Measurements from ENCODE around the gene INVS. TPM values are rescaled to one million over a fixed set of nuclear protein-coding genes. Genes with fewer than 3 reads are reported as not detected.

The INVS gene
- polyA plus RNA-seq, 3 donors, result 2.9 to 6.7 (median 4.2) TPM

DNA sequence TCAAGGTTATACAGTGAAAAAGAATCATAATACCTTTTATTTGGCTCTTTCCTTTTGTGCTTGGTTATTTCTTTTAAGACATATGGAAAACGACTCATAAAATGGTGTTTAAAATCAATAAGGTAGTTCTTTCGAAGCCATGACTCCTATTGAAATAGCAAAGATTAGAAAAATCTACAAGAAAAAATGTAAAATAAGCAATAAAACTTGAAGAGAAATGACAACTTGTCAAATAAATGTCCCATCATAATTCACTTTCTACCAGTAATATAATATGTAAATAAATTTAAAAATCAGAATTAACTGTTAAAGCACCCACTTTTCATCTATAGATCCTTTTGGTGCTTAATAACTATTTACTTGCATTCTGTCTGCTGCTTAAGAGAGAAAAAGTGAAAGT is 241.2 kb downstream of the INVS start:
- no peak overlapping the region for H3K4me3 Mint-ChIP-seq
- H3K4me1 Mint-ChIP-seq, result no peaks in the 10 kb centered on the region
- Histone ChIP-seq H3K9ac (ENCODE audit: insufficient read depth, low read length, poor library complexity, severe bottlenecking) (no peak overlapping the region), H3K4me3 (replicated peaks in 1 of 3; ENCODE audit: low read depth in 2 of 3, low read length in 3 of 3) (no peak overlapping the region), H3K27me3 (ENCODE audit: control insufficient read depth in 2 of 2, insufficient read depth in 2 of 2, low read length in 2 of 2) (no peaks in the 10 kb centered on the region), H4K20me1 (ENCODE audit: insufficient read depth, low read length) (peaks cover 5% of the 10 kb centered on the region), H3K4me2 (replicated peaks; ENCODE audit: extremely low read depth, low read length, poor library complexity, severe bottlenecking) (no peak overlapping the region), H3K27ac (ENCODE audit: low read depth in 1 of 2, low read length in 2 of 2) (no peak overlapping the region), H3K36me3 (replicated peaks in 1 of 2; ENCODE audit: control insufficient read depth in 1 of 2, insufficient read depth in 2 of 2, low read length in 2 of 2) (peaks cover 19 to 66% of the 10 kb centered on the region in 2 donors), H3K9me3 (replicated peaks in 1 of 2; ENCODE audit: control insufficient read depth in 1 of 2, insufficient read depth in 1 of 2, low read length in 2 of 2) (no peaks in the 10 kb centered on the region), H3K4me1 (ENCODE audit: control insufficient read depth in 1 of 2, insufficient read depth in 2 of 2, low read length in 2 of 2) (no peaks in the 10 kb centered on the region), H2AFZ (ENCODE audit: insufficient read depth, low read depth, low read length, poor library complexity, severe bottlenecking) (no peak overlapping the region), H3K79me2 (ENCODE audit: insufficient read depth, low read length) (peaks cover 44% of the 10 kb centered on the region)
- no peaks in the 10 kb centered on the region for H3K27me3 Mint-ChIP-seq (ENCODE audit: low read depth in 3 of 3)
- H3K36me3 Mint-ChIP-seq, result peaks cover 36 to 52% of the 10 kb centered on the region in 2 donors
- intact Hi-C loops (cut with micrococcal nuclease), result no loop called here
- no peaks in the 10 kb centered on the region for H3K9me3 Mint-ChIP-seq
- TF ChIP-seq, protein P1, sequence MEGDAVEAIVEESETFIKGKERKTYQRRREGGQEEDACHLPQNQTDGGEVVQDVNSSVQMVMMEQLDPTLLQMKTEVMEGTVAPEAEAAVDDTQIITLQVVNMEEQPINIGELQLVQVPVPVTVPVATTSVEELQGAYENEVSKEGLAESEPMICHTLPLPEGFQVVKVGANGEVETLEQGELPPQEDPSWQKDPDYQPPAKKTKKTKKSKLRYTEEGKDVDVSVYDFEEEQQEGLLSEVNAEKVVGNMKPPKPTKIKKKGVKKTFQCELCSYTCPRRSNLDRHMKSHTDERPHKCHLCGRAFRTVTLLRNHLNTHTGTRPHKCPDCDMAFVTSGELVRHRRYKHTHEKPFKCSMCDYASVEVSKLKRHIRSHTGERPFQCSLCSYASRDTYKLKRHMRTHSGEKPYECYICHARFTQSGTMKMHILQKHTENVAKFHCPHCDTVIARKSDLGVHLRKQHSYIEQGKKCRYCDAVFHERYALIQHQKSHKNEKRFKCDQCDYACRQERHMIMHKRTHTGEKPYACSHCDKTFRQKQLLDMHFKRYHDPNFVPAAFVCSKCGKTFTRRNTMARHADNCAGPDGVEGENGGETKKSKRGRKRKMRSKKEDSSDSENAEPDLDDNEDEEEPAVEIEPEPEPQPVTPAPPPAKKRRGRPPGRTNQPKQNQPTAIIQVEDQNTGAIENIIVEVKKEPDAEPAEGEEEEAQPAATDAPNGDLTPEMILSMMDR (IDR thresholded peaks at IDR 0.05), result no peak
- no CpG with 5 or more reads among the region's 2 CpGs for WGBS (ENCODE audit: insufficient coverage)
- no peak for DNase-seq
- no peak overlapping the region for H3K27ac Mint-ChIP-seq

DNA sequence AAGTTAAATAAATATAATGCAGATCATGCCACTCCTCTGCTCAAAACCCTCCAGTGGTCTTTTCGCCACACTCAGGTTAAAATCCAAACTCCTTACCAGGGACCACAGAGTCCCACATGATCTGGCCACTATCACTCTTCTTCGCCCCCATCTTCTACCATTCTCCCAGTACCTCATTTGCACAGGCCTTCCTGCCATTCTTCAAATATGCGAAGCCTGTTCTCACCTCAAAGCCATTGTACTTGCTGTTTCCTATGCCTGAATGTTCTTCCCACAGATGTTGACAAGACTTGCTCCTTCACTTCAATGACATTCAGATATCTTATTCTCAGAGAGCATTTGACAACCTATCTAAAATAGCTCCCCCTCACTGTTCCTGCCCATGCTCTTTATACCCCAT is 242.8 kb downstream of the INVS start:
- peaks cover 47 to 56% of the 10 kb centered on the region in 2 donors for H3K36me3 Mint-ChIP-seq
- no peak overlapping the region for H3K9ac ChIP-seq (ENCODE audit: insufficient read depth, low read length, poor library complexity, severe bottlenecking)
- no peak overlapping the region for H3K27ac Mint-ChIP-seq
- no peaks in the 10 kb centered on the region for H3K9me3 Mint-ChIP-seq
- peaks cover 5% of the 10 kb centered on the region for H4K20me1 ChIP-seq (ENCODE audit: insufficient read depth, low read length)
- no peaks in the 10 kb centered on the region for H3K9me3 ChIP-seq (replicated peaks in 1 of 2; ENCODE audit: control insufficient read depth in 1 of 2, insufficient read depth in 1 of 2, low read length in 2 of 2)
- intact Hi-C loops (cut with micrococcal nuclease), result no loop called here
- DNase-seq, result no peak
- TF ChIP-seq, protein P1 (IDR thresholded peaks at IDR 0.05), result no peak
- no peak overlapping the region for H3K4me3 ChIP-seq (replicated peaks in 1 of 3; ENCODE audit: low read depth in 2 of 3, low read length in 3 of 3)
- H3K79me2 ChIP-seq (ENCODE audit: insufficient read depth, low read length), result peaks cover 54% of the 10 kb centered on the region
- H3K4me2 ChIP-seq (replicated peaks; ENCODE audit: extremely low read depth, low read length, poor library complexity, severe bottlenecking), result no peak overlapping the region
- no peaks in the 10 kb centered on the region for H3K27me3 Mint-ChIP-seq (ENCODE audit: low read depth in 3 of 3)
- no peaks in the 10 kb centered on the region for H3K4me1 Mint-ChIP-seq
- no peak overlapping the region for H2AFZ ChIP-seq (ENCODE audit: insufficient read depth, low read depth, low read length, poor library complexity, severe bottlenecking)
- peaks cover 35 to 74% of the 10 kb centered on the region in 2 donors for H3K36me3 ChIP-seq (replicated peaks in 1 of 2; ENCODE audit: control insufficient read depth in 1 of 2, insufficient read depth in 2 of 2, low read length in 2 of 2)
- no peaks in the 10 kb centered on the region for H3K4me1 ChIP-seq (ENCODE audit: control insufficient read depth in 1 of 2, insufficient read depth in 2 of 2, low read length in 2 of 2)
- no peak overlapping the region for H3K27ac ChIP-seq (ENCODE audit: low read depth in 1 of 2, low read length in 2 of 2)
- no peaks in the 10 kb centered on the region for H3K27me3 ChIP-seq (ENCODE audit: control insufficient read depth in 2 of 2, insufficient read depth in 2 of 2, low read length in 2 of 2)
- 98% methylated on average over 3 of the region's 3 CpGs for WGBS (ENCODE audit: insufficient coverage)
- no peak overlapping the region for H3K4me3 Mint-ChIP-seq
